Measurements from ENCODE around the gene MVK.

The MVK gene

DNA sequence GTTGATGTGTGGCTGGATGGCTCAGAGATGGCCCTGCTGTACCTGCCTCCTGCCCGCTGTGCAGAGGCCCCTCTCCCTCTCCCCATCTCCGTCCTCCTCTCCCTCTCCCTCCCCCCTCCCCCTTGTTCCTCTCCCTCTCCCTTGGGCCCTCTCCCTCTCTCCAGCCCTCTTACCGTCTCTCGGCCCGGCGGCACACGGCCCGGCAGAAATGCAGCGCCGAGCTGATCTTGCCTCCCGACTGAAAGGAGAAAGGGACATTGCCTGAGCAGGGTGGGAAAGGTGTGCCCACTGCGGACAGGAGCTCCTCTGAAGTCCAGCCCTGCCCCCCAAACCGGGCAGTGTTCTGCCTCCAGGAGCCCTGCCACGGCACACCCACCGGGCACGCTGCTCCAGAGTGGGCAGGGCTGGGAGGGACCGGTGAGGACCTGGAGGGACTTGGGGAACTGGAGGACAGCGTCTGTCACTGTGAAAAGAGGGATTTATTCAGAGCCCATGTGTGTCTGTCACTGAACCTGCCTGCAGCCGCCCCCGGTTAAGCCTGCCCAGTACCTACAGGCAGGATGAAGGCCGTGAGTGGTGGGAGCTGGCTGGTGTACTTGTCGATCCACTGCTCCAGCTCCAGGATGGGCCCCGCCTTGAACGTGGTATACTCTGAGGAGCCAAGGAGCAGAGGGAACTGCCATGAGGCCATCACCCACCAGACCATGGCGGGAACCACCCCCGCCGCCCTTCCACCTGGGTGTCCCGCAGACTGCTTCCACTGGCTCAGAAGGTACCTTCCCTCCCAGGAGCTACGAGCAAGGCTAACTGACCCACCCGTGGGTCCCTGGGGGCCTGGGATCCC lies 12.5 kb upstream of the MVK start:
- Histone ChIP-seq H3K27me3 (ENCODE audit: control insufficient read depth, insufficient read depth, low read length) (no peaks in the 10 kb centered on the region), H3K36me3 (ENCODE audit: control insufficient read depth, insufficient read depth, low read length) (peaks cover 15% of the 10 kb centered on the region), H3K4me1 (ENCODE audit: control insufficient read depth, insufficient read depth, low read length) (no peaks in the 10 kb centered on the region), H3K27ac (ENCODE audit: low read depth, low read length) (no peak overlapping the region), H3K4me3 (ENCODE audit: low read length) (no peak overlapping the region), H3K9ac (ENCODE audit: low read length) (no peak overlapping the region)

DNA sequence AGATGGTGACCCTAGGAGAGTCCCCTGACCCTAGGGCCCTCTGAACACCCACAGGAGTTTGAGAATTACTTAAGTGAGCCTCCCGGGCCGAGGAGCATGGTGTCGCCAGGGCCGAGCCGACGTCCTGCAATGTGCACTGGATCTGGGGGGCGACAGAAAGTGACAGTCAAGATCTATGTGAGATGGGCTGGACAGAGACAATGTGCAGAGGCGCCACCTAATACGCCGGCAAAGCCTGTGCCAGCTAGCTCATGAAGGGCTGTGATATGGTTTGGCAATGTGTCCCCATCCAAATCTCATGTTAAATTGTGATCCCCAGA lies 11.9 kb upstream of the MVK start:
- H3K27ac ChIP-seq (ENCODE audit: low read depth, low read length) = no peak overlapping the region
- H3K9ac ChIP-seq (ENCODE audit: low read length) = no peak overlapping the region
- peaks cover 16% of the 10 kb centered on the region for H3K36me3 ChIP-seq (ENCODE audit: control insufficient read depth, insufficient read depth, low read length)
- H3K4me1 ChIP-seq (ENCODE audit: control insufficient read depth, insufficient read depth, low read length) = no peaks in the 10 kb centered on the region
- H3K27me3 ChIP-seq (ENCODE audit: control insufficient read depth, insufficient read depth, low read length) = no peaks in the 10 kb centered on the region
- no peak overlapping the region for H3K4me3 ChIP-seq (ENCODE audit: low read length)

DNA sequence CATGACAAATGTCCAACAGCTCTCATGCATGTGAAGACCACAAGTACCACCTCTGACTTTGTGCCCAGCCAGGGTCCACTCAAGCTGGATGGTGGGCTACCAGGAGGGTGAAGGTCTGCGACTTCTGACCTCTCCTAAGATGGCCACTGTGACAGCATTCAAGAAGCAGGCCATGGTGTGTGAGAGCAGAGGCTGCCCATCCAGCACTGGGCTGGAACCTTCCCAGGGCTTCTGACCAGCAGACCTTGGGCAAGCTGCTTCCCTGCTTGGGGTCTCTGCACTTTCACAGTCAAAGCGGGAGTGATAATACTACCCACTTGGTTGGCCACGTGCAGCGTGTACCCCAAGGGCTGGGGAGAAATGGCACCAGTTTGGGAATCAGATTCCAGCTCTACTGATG lies 10.7 kb upstream of the MVK start:
- no peak overlapping the region for H3K27ac ChIP-seq (ENCODE audit: low read depth, low read length)
- H3K4me3 ChIP-seq (ENCODE audit: low read length) = no peak overlapping the region
- H3K4me1 ChIP-seq (ENCODE audit: control insufficient read depth, insufficient read depth, low read length) = no peaks in the 10 kb centered on the region
- no peaks in the 10 kb centered on the region for H3K27me3 ChIP-seq (ENCODE audit: control insufficient read depth, insufficient read depth, low read length)
- H3K36me3 ChIP-seq (ENCODE audit: control insufficient read depth, insufficient read depth, low read length) = peaks cover 16% of the 10 kb centered on the region
- H3K9ac ChIP-seq (ENCODE audit: low read length) = no peak overlapping the region

- H3K4me1 ChIP-seq (ENCODE audit: control insufficient read depth, insufficient read depth, low read length) = no peaks in the 10 kb centered on the region
- H3K27ac ChIP-seq (ENCODE audit: low read depth, low read length) = no peak overlapping the region
- no peak overlapping the region for H3K9ac ChIP-seq (ENCODE audit: low read length)
- H3K27me3 ChIP-seq (ENCODE audit: control insufficient read depth, insufficient read depth, low read length) = no peaks in the 10 kb centered on the region
- H3K4me3 ChIP-seq (ENCODE audit: low read length) = no peak overlapping the region
- H3K36me3 ChIP-seq (ENCODE audit: control insufficient read depth, insufficient read depth, low read length) = peaks cover 21% of the 10 kb centered on the region
These were observed 10.0 kb upstream of the MVK start for GRCh38 chr12:109563291-109564284.

GRCh38 chr12:109566424-109566823 lies 7.2 kb upstream of the MVK start:
- H3K4me3 ChIP-seq (ENCODE audit: low read length) = no peak overlapping the region
- H3K4me1 ChIP-seq (ENCODE audit: control insufficient read depth, insufficient read depth, low read length) = no peaks in the 10 kb centered on the region
- no peaks in the 10 kb centered on the region for H3K27me3 ChIP-seq (ENCODE audit: control insufficient read depth, insufficient read depth, low read length)
- no peak overlapping the region for H3K9ac ChIP-seq (ENCODE audit: low read length)
- H3K36me3 ChIP-seq (ENCODE audit: control insufficient read depth, insufficient read depth, low read length) = peaks cover 17% of the 10 kb centered on the region
- H3K27ac ChIP-seq (ENCODE audit: low read depth, low read length) = no peak overlapping the region

- H3K4me3 ChIP-seq (ENCODE audit: low read length) = no peak overlapping the region
- no peak overlapping the region for H3K9ac ChIP-seq (ENCODE audit: low read length)
- H3K36me3 ChIP-seq (ENCODE audit: control insufficient read depth, insufficient read depth, low read length) = peaks cover 17% of the 10 kb centered on the region
- H3K27me3 ChIP-seq (ENCODE audit: control insufficient read depth, insufficient read depth, low read length) = no peaks in the 10 kb centered on the region
- H3K27ac ChIP-seq (ENCODE audit: low read depth, low read length) = no peak overlapping the region
- H3K4me1 ChIP-seq (ENCODE audit: control insufficient read depth, insufficient read depth, low read length) = no peaks in the 10 kb centered on the region
These were observed 6.3 kb upstream of the MVK start for GRCh38 chr12:109567296-109567695.

DNA sequence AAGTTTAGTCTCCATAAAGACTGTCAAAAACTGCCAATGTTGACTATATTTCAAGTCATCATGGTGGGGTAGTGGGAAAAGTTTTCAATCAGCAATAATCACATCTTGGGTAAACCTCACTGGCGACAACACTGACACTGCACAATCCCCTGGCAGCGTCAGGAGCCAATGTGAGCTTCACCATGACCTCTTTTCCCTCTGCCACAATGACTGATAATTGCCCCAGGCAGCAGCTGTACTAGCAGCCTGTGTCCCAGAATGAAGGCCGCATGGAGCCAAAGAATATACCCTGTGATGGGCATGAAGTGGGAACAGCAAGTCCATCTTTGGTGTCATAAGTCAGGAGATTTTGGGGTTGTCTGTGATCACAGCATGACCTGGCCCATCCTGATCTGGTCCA lies 5.6 kb upstream of the MVK start:
- Histone ChIP-seq H3K4me1 (ENCODE audit: control insufficient read depth, insufficient read depth, low read length) (no peaks in the 10 kb centered on the region), H3K9ac (ENCODE audit: low read length) (no peak overlapping the region), H3K27me3 (ENCODE audit: control insufficient read depth, insufficient read depth, low read length) (no peaks in the 10 kb centered on the region), H3K4me3 (ENCODE audit: low read length) (no peak overlapping the region), H3K36me3 (ENCODE audit: control insufficient read depth, insufficient read depth, low read length) (peaks cover 17% of the 10 kb centered on the region), H3K27ac (ENCODE audit: low read depth, low read length) (no peak overlapping the region)

GRCh38 chr12:109568486-109568885 lies 5.1 kb upstream of the MVK start:
- peaks cover 13% of the 10 kb centered on the region for H3K36me3 ChIP-seq (ENCODE audit: control insufficient read depth, insufficient read depth, low read length)
- no peaks in the 10 kb centered on the region for H3K27me3 ChIP-seq (ENCODE audit: control insufficient read depth, insufficient read depth, low read length)
- no peak overlapping the region for H3K4me3 ChIP-seq (ENCODE audit: low read length)
- H3K27ac ChIP-seq (ENCODE audit: low read depth, low read length) = no peak overlapping the region
- no peak overlapping the region for H3K9ac ChIP-seq (ENCODE audit: low read length)
- no peaks in the 10 kb centered on the region for H3K4me1 ChIP-seq (ENCODE audit: control insufficient read depth, insufficient read depth, low read length)

- Histone ChIP-seq H3K9ac (ENCODE audit: low read length) (no peak overlapping the region), H3K4me3 (ENCODE audit: low read length) (no peak overlapping the region), H3K36me3 (ENCODE audit: control insufficient read depth, insufficient read depth, low read length) (peaks cover 7% of the 10 kb centered on the region), H3K4me1 (ENCODE audit: control insufficient read depth, insufficient read depth, low read length) (peaks cover 9% of the 10 kb centered on the region), H3K27ac (ENCODE audit: low read depth, low read length) (no peak overlapping the region), H3K27me3 (ENCODE audit: control insufficient read depth, insufficient read depth, low read length) (no peaks in the 10 kb centered on the region)
These were observed 1.7 kb upstream of the MVK start for GRCh38 chr12:109571773-109572505.

GRCh38 chr12:109572506-109572845 lies 1.1 kb upstream of the MVK start:
- Histone ChIP-seq H3K27ac (ENCODE audit: low read depth, low read length) (no peak overlapping the region), H3K9ac (ENCODE audit: low read length) (no peak overlapping the region), H3K27me3 (ENCODE audit: control insufficient read depth, insufficient read depth, low read length) (no peaks in the 10 kb centered on the region), H3K4me1 (ENCODE audit: control insufficient read depth, insufficient read depth, low read length) (peaks cover 9% of the 10 kb centered on the region), H3K4me3 (ENCODE audit: low read length) (peak overlapping the region; percentile 83), H3K36me3 (ENCODE audit: control insufficient read depth, insufficient read depth, low read length) (peaks cover 7% of the 10 kb centered on the region)

- no peak overlapping the region for H3K27ac ChIP-seq (ENCODE audit: low read depth, low read length)
- H3K4me3 ChIP-seq (ENCODE audit: low read length) = peak overlapping the region; percentile 80
- H3K36me3 ChIP-seq (ENCODE audit: control insufficient read depth, insufficient read depth, low read length) = peaks cover 9% of the 10 kb centered on the region
- H3K9ac ChIP-seq (ENCODE audit: low read length) = peak overlapping the region; percentile 33
- no peaks in the 10 kb centered on the region for H3K27me3 ChIP-seq (ENCODE audit: control insufficient read depth, insufficient read depth, low read length)
- H3K4me1 ChIP-seq (ENCODE audit: control insufficient read depth, insufficient read depth, low read length) = peaks cover 9% of the 10 kb centered on the region
These were observed 285 bp downstream of the MVK start for GRCh38 chr12:109573914-109574244.

DNA sequence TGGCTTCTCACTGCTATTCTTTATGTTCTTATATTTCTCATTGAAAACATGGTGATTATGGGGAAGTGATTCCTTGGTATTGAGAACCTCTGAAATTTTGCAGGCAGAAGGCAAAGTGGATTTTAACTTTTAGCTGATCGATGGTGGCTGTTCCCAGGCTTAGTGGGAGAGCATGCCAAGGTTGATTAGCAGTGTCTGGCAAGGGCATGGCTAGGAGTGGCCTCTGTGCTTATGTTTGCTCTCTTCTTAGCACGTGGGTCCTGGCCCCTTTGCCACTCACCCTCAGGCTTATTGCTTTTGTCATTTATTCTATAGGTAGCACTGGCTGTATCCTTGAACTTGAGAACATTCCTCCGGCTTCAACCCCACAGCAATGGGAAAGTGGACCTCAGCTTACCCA lies 2.1 kb downstream of the MVK start:
- H3K4me1 ChIP-seq (ENCODE audit: control insufficient read depth, insufficient read depth, low read length) = peaks cover 9% of the 10 kb centered on the region
- no peak overlapping the region for H3K4me3 ChIP-seq (ENCODE audit: low read length)
- no peak overlapping the region for H3K27ac ChIP-seq (ENCODE audit: low read depth, low read length)
- peaks cover 20% of the 10 kb centered on the region for H3K36me3 ChIP-seq (ENCODE audit: control insufficient read depth, insufficient read depth, low read length)
- no peak overlapping the region for H3K9ac ChIP-seq (ENCODE audit: low read length)
- H3K27me3 ChIP-seq (ENCODE audit: control insufficient read depth, insufficient read depth, low read length) = no peaks in the 10 kb centered on the region
